AG09319 (cell line): Measurements from ENCODE around the gene FLII.

Source experiments
- DNase-seq: peaks from one replicate; pipeline ENCODE4 v3.0.0-alpha.2; 2010; ENCODE audit warnings: low read depth; ENCODE audit errors: extremely low read depth
- TF ChIP-seq, protein P1 (sequence below): IDR thresholded peaks from 2 replicates; pipeline ENCODE4 v1.5.1; 2011; ENCODE audit warnings: low read depth, mild to moderate bottlenecking, inconsistent platforms, low read length, moderate library complexity

The FLII gene

DNA sequence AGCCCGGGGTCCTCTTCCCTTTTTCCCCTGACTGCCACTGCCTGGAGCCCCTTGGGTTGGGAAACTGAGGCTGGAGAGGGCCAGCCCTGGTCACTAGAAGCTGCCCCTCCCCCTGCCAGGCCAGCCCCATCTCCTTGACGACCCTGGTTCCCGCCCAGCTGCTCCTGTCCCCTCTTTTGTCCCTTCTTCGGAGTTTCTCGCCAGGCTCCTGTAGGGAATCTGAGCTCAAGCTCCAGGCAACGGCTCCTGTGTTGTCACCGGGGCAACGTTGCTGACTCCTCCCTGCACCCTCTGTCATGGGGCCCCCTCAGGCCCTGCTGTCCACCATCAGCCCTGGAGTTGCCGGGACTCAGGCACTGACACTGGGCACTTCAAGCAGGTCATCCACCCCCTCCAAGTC, 27.4 kb downstream of the FLII start:
- no peak for DNase-seq
- TF ChIP-seq, protein P1, sequence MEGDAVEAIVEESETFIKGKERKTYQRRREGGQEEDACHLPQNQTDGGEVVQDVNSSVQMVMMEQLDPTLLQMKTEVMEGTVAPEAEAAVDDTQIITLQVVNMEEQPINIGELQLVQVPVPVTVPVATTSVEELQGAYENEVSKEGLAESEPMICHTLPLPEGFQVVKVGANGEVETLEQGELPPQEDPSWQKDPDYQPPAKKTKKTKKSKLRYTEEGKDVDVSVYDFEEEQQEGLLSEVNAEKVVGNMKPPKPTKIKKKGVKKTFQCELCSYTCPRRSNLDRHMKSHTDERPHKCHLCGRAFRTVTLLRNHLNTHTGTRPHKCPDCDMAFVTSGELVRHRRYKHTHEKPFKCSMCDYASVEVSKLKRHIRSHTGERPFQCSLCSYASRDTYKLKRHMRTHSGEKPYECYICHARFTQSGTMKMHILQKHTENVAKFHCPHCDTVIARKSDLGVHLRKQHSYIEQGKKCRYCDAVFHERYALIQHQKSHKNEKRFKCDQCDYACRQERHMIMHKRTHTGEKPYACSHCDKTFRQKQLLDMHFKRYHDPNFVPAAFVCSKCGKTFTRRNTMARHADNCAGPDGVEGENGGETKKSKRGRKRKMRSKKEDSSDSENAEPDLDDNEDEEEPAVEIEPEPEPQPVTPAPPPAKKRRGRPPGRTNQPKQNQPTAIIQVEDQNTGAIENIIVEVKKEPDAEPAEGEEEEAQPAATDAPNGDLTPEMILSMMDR = no peak

DNA sequence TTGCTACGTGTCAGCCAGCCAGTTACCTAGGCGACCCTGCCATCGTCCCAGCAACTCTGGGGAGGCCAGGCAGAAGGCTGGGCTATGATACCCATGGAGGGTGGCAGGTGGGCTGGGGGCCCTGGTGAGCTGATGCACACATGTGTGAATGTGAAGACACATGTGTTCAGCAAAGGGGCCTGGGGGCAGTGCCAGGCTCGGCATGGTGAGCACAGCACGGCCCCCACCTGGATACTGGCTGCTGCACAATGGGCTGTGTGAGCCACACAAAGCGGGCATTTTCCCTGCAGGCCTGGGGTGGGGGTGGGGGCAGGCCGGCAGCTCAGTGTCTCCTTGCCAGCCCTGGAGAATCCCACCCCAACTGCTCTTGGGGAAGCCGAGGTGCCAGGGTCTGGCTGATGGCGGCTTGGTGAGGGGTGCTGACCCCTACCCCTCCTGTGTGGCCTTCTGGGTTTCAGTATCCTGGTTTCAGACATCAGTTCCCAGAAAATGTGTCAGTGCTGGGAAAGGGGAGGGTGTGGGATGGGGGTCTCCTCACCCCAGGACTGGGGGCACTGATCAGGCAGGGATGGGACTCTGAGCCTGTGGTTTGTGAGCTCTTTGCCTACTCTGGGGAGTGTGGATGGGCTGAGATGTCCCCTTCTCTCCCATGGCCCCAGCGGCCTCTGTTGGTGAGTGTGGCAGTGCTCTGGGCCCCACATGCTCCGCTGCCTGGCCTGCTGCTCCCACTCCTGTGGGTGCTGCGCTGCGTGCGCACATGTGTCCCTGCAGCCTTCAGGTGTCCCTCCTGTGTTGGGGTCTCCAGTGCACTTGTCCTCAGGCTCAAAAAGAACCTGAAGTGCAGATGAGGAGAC, 28.0 kb downstream of the FLII start:
- DNase-seq = no peak
- TF ChIP-seq, protein P1 = no peak

- DNase-seq = no peak
- TF ChIP-seq, protein P1 = no peak
Measured at GRCh38 chr17:18229771-18230170, 28.8 kb downstream of the FLII start.

- DNase-seq = no peak
- TF ChIP-seq, protein P1 = no peak
Measured at GRCh38 chr17:18229254-18229653, 29.3 kb downstream of the FLII start.

GRCh38 chr17:18228176-18228682, 30.3 kb downstream of the FLII start:
- DNase-seq = no peak
- TF ChIP-seq, protein P1 = no peak

- DNase-seq = no peak
- TF ChIP-seq, protein P1 = no peak
Measured at GRCh38 chr17:18227635-18228034, 30.9 kb downstream of the FLII start.

- TF ChIP-seq, protein P1 = no peak
- DNase-seq = no peak
Measured at GRCh38 chr17:18226284-18226945, 32.1 kb downstream of the FLII start.
